RWPE2 (cell line): Measurements from ENCODE around the gene RAI2.

Experiments
- ATAC-seq: fragments of 200-7000 bp; cut with Tn5 transposase; 3 replicates; pipeline ENCODE4 v1.9.1; 2021; ENCODE audit warnings: low read depth
- DNase-seq: peaks from one replicate; pipeline ENCODE4 v3.0.0-alpha.2; 2020; ENCODE audit warnings: low spot score
- H3K27ac ChIP-seq: fragments of 450-650 bp; 2 replicates; pipeline ENCODE4 v1.5.1; 2017; ENCODE audit warnings: mild to moderate bottlenecking; ENCODE audit not compliant: poor library complexity, severe bottlenecking
- H3K27me3 ChIP-seq: fragments of 250-450 bp; sonication (Bioruptor Pico); 2 replicates; pipeline ENCODE4 v1.5.1; 2021; ENCODE audit warnings: mild to moderate bottlenecking, moderate library complexity; ENCODE audit not compliant: insufficient read depth, poor library complexity, severe bottlenecking
- H3K36me3 ChIP-seq: fragments of 250-450 bp; sonication (Bioruptor Pico); 2 replicates; pipeline ENCODE4 v1.5.1; 2020; ENCODE audit warnings: low read depth, mild to moderate bottlenecking, moderate library complexity
- H3K4me1 ChIP-seq: fragments of 250-450 bp; sonication (Bioruptor Pico); 2 replicates; pipeline ENCODE4 v1.5.1; 2021; ENCODE audit warnings: mild to moderate bottlenecking, moderate library complexity; ENCODE audit not compliant: insufficient read depth, poor library complexity, severe bottlenecking
- H3K4me3 ChIP-seq: fragments of 250-450 bp; sonication (Bioruptor Pico); 2 replicates; pipeline ENCODE4 v1.5.1; 2021; ENCODE audit warnings: mild to moderate bottlenecking, moderate library complexity; ENCODE audit not compliant: severe bottlenecking
- H3K9me3 ChIP-seq: fragments of 250-450 bp; sonication (Bioruptor Pico); 2 replicates; pipeline ENCODE4 v1.5.1; 2021; ENCODE audit warnings: mild to moderate bottlenecking, moderate library complexity; ENCODE audit not compliant: severe bottlenecking
- TF ChIP-seq, protein P1 (sequence below): fragments of 450-650 bp; IDR thresholded peaks from one replicate; pipeline ENCODE4 v1.5.1; 2017; ENCODE audit warnings: mild to moderate bottlenecking, moderate library complexity; ENCODE audit not compliant: poor library complexity, severe bottlenecking

The RAI2 gene

GRCh38 chrX:17805120-17805519, 56.0 kb downstream of the RAI2 start:
- Histone ChIP-seq H3K27me3 (no peaks in the 10 kb centered on the region), H3K4me1 (no peaks in the 10 kb centered on the region), H3K9me3 (no peaks in the 10 kb centered on the region), H3K36me3 (no peaks in the 10 kb centered on the region), H3K4me3 (no peak overlapping the region), H3K27ac (no peak overlapping the region)
- ATAC-seq (no peak), DNase-seq (no peak)
- TF ChIP-seq, protein P1, sequence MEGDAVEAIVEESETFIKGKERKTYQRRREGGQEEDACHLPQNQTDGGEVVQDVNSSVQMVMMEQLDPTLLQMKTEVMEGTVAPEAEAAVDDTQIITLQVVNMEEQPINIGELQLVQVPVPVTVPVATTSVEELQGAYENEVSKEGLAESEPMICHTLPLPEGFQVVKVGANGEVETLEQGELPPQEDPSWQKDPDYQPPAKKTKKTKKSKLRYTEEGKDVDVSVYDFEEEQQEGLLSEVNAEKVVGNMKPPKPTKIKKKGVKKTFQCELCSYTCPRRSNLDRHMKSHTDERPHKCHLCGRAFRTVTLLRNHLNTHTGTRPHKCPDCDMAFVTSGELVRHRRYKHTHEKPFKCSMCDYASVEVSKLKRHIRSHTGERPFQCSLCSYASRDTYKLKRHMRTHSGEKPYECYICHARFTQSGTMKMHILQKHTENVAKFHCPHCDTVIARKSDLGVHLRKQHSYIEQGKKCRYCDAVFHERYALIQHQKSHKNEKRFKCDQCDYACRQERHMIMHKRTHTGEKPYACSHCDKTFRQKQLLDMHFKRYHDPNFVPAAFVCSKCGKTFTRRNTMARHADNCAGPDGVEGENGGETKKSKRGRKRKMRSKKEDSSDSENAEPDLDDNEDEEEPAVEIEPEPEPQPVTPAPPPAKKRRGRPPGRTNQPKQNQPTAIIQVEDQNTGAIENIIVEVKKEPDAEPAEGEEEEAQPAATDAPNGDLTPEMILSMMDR: no peak

GRCh38 chrX:17803449-17803848, 57.6 kb downstream of the RAI2 start:
- no peak overlapping the region for H3K4me3 ChIP-seq
- no peaks in the 10 kb centered on the region for H3K4me1 ChIP-seq
- DNase-seq (no peak), ATAC-seq (no peak)
- TF ChIP-seq, protein P1: no peak
- no peak overlapping the region for H3K27ac ChIP-seq
- no peaks in the 10 kb centered on the region for H3K27me3 ChIP-seq
- no peaks in the 10 kb centered on the region for H3K36me3 ChIP-seq
- no peaks in the 10 kb centered on the region for H3K9me3 ChIP-seq

- H3K4me1 ChIP-seq: no peaks in the 10 kb centered on the region
- H3K27ac ChIP-seq: no peak overlapping the region
- no peak overlapping the region for H3K4me3 ChIP-seq
- no peaks in the 10 kb centered on the region for H3K9me3 ChIP-seq
- DNase-seq (no peak), ATAC-seq (no peak)
- H3K27me3 ChIP-seq: no peaks in the 10 kb centered on the region
- no peaks in the 10 kb centered on the region for H3K36me3 ChIP-seq
- TF ChIP-seq, protein P1: no peak
Observed at GRCh38 chrX:17802756-17803155, 58.3 kb downstream of the RAI2 start.

DNA sequence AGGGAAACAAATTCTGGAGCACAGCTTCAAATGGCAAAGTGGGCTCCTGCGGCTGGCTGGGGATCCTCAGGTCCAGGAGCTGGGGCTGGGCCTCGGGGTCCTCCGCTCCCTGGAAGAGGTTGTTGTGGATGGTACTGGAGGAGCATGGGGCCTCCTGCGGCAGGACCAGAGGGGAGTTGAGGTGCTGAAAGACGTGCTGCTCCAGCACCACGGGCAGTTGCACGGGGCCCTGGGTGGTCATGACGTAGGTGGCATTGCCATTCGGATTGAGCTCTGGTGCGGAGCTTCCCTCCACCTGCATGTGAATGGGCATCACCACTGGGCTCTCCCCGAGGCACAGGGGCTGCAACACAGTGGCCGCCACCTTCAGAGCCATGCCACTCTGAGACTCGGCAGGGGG, 59.7 kb downstream of the RAI2 start:
- TF ChIP-seq, protein P1: no peak
- H3K27me3 ChIP-seq: no peaks in the 10 kb centered on the region
- no peak for ATAC-seq

GRCh38 chrX:17798921-17799320, 62.2 kb downstream of the RAI2 start:
- H3K27me3 ChIP-seq: no peaks in the 10 kb centered on the region
- H3K4me1 ChIP-seq: no peaks in the 10 kb centered on the region
- DNase-seq (no peak), ATAC-seq (no peak)
- no peaks in the 10 kb centered on the region for H3K9me3 ChIP-seq
- H3K4me3 ChIP-seq: no peak overlapping the region
- H3K36me3 ChIP-seq: no peaks in the 10 kb centered on the region
- no peak overlapping the region for H3K27ac ChIP-seq
- TF ChIP-seq, protein P1: no peak

More for the DNA sequence above, 59.7 kb downstream of the RAI2 start:
- no peak overlapping the region for H3K4me3 ChIP-seq
- no peaks in the 10 kb centered on the region for H3K9me3 ChIP-seq
- H3K27ac ChIP-seq: no peak overlapping the region
- DNase-seq: no peak
- H3K4me1 ChIP-seq: no peaks in the 10 kb centered on the region
- no peaks in the 10 kb centered on the region for H3K36me3 ChIP-seq
